GM18498 (cell line): ENCODE data around the gene DMC1.
"Not testable (repeated sequence)": the region's sequence is repeated elsewhere in the genome, so short reads cannot be mapped to it uniquely, and the experiment has no call there.

Experiments used
- ATAC-seq: cut with Tn5 transposase; IDR thresholded peaks from one replicate; pipeline ENCODE4 v1.9.1; 2021; ENCODE audit warnings: mild to moderate bottlenecking, moderate library complexity; ENCODE audit not compliant: unreplicated experiment

The DMC1 gene

DNA sequence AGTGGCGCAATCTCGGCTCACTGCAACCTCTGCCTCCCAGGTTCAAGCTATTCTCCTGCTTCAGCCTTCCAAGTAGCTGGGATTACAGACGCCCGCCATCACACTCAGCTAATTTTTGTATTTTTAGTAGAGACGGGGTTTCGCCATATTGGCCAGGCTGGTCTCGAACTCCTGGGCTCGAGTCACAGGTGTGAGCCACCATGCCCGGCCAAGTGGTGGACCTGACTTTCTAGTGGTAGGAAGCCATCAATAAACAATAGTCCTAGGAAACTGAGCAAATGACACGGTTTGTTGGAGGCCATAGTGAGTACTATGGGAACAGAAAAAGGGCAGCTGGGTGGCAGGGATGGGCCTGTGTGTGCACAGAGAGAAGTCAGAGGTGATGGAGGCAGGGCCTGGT is 99.8 kb downstream of the DMC1 start:
- ATAC-seq, result not testable (repeated sequence)

GRCh38 chr22:38469306-38469781 is 100.6 kb downstream of the DMC1 start:
- ATAC-seq, result no peak
